ENCODE measurements around the gene ATP1B1.
"Not testable (repeated sequence)": the region's sequence is repeated elsewhere in the genome, so short reads cannot be mapped to it uniquely, and the experiment has no call there.

Gene ATP1B1

DNA sequence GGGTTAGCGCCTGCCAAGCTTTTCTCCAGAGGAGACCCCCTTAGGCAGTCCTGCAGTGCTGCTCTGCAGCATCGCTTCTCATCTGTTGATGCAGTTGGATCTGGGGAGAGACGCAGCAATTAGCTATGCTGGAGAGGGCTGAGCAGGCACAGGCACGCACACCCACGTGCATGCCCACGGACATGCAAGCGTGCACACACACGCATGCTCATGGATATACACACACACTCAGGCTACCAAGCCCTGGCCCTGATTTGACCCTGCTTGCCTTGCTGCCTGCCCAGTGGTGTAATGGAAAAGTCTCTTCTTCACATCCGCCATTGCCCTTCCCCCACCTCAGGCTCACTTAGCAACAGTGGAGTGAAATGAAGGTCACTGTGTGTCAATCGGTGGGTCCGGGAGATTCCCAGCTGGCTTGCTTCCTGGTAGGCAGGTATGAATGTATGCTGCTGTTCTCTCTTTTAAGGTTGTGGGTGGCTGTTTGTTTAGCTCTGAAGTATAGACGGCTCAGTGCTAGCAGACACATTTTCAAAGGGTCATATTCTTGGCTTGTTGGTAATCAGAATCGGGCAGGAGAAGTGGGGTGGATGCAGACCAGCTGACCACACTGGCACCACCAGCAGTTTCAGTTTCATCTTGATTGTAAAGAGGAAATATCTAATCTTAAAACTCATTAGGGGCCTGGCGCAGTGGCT lies 9.5 kb downstream of the ATP1B1 start:
- DNase-seq (ENCODE audit: low spot score), result no peak

DNA sequence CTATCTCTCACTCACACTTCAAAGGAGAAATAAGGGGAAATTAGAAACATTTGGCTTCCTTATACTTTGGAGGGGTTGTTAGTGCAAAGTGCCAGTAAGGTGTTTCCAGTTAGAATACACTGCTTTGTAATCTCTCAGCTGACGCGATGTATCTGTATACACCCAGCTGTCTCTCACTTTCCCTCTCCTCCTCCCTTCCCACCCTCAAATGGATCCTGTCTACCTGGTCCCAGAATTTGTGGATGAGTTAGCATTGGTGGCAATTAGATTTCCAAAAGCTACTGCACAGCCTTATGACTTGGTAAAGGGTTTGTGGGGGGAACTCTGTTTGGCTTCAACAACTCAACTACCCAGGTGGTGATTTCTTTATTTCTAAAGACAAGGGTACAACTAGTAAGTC lies 10.5 kb downstream of the ATP1B1 start:
- no peak for DNase-seq (ENCODE audit: low spot score)

DNA sequence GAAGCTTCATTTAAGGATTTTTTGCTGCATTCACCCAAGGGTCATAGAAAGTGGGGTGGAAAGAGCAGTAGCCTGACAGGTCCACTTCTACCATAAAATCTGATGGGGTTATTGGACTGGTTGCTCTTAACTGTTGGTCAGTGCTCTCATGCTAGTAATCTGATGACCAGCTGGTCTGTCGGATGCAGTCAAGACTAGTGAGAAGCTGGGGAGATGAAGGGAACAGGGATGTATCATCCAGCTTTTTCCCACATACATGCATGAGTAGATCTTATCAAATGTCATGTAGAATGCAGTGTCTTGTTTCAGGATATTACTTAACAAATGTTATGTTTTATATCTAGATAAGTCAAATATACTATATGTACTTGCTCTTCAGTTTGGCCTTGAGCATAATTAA lies 11.1 kb downstream of the ATP1B1 start:
- no peak for DNase-seq (ENCODE audit: low spot score)

DNA sequence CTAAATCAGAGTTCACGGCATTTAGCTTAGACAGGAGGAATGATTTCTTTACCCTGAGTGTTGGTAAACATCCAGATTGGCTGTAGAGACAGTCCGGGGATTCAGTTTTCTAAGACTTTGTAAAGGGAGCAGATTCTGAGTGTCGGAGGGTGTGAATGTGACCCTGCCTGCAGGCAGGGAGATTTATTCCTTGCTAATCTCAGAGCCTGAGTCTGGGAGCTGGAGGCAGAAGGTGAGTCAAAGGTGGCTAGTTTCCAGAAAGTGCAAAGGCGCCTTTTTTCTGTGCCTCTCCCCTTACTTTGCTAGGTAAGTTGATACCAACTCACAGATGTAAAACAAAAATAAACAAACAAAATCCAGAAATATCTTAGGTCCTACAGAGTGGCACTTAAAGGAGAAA lies 11.7 kb downstream of the ATP1B1 start:
- DNase-seq (ENCODE audit: low spot score), result no peak

DNA sequence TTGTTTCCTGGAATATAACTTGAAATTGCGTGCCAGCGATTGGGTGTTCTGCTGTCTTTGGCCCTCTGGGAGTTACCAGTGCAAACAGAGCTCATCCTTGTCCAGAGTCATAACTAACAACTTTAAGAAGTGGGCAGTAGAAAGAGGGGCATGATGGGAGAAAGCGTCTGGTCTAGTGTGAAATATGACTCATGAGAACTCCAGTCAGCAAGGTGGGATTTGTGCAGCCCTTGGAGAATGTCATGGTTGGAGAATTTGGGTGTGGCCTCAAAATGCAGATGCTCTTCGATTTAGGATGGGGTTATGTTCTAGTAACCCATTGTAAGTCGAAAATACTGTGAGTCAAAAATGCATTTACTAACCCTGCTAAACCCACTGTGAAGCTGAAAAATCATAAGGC lies 12.9 kb downstream of the ATP1B1 start:
- peak; percentile 49 for DNase-seq (ENCODE audit: low spot score)

DNA sequence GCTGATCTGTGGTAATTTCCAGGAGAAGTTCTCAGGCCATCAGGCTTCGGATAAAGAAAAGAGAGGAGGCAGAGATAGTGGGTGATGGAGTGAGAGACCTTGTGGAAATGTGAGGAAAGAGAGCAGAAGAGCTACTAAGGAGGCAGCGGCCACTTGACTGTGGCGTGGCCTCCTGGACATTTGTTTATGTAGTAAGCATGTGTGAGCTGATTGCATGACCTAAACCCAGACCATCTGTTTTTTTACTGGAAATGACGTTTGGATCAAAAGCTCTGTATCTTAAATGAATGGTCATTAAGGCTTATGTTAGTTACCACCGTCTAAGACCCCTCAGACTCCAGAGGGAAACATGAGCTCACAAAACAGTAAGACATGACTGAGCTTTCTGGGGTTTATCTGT lies 13.6 kb downstream of the ATP1B1 start:
- no peak for DNase-seq (ENCODE audit: low spot score)

DNA sequence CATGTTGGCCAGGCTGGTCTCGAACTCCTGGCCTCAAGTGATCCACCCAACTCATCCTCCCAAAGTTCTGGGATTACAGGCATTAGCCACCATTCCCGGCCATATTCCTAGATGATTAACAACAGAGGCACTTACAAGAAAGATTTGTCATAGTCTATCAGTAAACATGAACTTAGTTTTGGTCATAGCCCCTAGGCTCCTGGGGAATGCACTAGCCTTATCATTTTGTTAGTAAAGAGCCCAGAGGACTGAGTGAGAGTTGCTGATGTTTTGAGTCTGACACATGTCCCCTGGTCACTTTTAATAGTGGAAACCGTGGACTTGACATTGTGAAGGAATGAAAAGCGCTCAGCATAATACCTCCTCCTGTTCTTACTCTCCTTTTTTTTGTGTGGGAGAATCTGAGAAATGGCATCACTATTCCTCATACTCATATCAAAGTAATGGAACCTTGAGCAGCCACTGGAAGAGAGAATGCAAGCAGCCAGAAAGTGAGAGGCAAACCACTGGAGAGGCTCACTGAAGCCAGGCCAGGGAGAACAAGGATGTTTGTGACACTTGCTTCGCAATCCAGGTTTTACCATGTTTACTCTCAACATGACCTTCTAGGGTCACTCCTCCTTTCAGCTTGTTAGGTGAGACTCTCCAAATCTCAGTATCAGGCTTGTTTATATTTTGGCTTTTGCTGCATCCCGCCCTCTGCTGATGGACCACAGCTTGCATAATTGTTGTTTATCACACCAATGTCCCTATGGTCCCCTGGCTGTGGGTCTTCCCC lies 14.8 kb downstream of the ATP1B1 start:
- DNase-seq (ENCODE audit: low spot score), result no peak

DNA sequence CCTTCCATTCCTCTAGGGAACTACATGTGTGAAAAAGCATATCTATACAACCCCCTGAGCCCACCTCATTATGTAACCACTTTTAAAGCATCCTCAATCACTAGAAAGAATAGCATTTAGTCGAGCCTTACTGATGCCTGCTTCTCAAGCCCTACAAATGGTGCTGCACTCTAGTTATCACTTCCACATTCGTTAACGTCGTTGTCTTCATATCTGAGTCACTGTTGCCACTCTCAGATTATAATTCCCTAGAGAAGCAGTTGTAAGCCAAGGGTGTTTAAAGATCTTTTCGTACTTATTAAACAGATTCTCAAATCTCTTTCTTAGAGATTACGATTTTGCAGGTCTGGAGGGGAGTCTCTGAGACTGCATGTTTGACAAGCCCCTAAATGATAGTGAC lies 16.5 kb downstream of the ATP1B1 start:
- DNase-seq (ENCODE audit: low spot score), result no peak

DNA sequence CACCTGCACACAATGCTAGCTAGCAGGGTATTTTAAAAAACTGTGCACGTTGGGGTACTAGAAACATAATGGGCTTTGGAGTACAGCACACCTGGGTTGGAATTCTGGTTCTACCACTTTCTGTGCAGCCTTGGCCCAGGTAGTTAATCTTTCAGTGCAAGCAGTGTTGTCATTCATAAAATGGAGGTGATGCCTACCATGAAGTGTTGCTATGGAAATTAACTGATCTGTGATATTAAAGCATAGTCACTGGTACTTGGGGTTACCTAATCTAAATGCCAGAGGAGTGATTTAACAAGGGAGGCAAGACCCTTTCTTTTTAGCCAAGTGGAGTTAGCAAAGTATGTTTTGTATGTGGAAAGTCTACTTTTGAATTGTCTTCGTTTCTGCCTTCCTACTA lies 18.0 kb downstream of the ATP1B1 start:
- no peak for DNase-seq (ENCODE audit: low spot score)

DNA sequence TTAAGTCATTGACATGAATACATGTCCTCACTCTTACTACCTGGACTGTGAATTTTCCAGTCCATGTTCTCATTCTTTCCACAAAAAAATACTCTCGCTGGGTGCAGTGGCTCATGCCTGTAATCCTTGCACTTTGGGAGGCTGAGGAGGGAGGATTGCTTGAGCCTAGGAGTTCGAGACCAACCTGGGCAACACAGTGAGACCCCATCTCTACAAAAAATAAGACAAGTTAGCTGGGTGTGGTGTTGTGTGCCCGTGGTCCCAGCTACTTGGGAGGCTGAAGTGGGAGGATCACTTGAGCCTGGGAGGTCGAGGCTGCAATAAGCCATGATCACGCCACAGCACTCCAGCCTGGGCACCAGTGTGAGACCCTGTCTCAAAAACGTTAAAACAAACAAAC lies 19.1 kb downstream of the ATP1B1 start:
- DNase-seq (ENCODE audit: low spot score), result not testable (repeated sequence)

DNA sequence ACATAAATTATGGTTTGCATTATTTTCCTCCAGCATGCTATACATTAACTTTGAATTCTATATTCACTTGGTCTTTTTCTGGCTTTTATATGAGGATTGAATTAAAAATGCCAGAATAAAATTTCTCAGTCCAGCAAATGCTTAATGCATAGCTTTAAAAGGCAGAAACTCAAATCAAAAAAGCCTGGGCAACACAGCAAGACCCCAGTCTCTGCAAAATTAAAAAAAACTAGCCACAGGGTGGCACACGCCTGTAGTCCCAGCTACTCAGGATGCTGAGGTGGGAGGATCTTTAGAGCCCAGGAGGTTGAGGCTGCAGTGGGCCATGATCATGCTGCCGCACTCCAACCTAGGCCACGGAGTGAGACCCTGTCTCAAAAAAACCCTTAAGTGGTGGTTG lies 19.8 kb downstream of the ATP1B1 start:
- DNase-seq (ENCODE audit: low spot score), result no peak

DNA sequence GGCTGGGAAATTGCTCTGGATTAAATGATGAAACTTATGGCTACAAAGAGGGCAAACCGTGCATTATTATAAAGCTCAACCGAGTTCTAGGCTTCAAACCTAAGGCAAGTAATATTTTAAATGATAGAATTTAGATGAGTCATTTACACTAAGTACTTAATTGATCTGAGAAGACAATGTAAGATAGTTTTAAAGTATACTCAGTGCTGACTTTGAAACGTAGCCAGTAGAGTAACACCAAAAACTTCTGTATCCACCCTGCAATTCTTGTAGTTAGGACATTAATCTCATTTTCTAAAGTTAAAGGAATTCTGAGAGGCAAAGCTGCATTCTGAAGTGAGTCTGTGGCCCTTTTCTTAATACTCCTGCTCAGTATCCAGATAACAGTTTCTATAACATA lies 20.8 kb downstream of the ATP1B1 start:
- DNase-seq (ENCODE audit: low spot score), result no peak

DNA sequence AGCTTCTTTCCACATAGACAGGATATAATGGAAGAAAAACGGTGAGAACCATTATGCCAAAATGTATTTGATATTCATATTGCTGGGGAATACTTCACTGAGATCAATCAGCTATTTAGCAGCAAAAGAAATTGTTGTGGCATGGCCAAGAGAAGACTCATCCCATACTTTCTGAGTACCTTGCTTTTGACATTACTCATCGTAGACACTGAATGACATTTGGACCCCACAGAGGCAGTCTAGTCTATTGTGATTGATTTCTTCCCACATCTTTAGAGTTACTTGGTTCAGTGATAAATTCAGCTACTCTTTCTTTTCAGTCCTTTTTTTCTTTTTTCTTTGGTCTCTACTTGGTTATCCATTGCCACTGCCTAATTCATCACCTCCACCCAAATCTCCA lies 22.1 kb downstream of the ATP1B1 start:
- DNase-seq (ENCODE audit: low spot score), result no peak

DNA sequence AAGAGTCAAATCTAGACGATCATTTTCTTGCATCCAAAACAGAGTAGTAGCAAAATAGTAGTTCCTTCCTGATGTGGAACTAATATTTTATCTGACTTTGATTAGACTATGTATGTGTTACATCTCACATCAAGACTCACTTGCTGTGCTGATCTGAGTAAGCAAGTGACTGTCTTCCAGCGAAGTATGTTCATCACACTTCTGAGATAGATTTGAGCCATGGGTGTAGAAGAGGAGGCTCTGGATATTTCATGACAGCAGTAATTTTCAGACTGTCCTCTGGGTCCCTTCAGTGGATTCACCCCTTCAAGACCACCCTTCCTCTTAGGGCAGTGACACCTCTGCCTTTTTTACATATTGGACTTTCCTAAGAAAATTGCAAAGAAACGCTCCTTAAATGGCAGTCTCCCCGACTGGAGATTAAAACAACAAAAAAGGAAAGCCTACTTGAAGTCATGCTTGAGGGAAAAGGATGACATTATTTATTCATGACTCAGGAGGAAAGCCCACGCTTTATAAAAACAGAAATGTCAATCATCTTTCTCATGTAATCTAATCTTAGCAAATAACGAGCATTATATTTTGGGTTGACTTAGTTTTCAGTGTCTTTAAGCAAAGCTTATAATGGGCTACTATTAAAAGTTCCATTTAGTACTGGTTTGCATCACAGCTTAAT lies 22.8 kb downstream of the ATP1B1 start:
- no peak for DNase-seq (ENCODE audit: low spot score)

DNA sequence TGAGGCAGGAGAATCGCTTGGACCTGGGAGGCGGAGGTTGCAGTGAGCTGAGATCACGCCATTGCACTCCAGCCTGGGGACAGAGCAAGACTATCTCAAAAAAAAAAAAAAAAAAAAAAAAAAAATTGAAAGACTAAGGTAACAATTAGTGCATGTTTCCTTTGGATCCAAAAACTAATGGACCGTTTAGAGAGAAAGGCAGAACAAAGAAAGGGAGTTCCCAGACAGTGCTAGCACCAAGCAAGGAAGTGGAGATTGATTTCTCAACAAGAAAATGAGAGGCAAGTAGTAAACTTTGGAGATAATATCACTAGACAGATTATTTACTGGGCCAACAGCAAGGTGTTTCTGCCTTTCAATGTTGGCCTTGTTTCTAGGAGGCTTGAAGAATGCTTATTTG lies 24.2 kb downstream of the ATP1B1 start:
- DNase-seq (ENCODE audit: low spot score), result no peak

DNA sequence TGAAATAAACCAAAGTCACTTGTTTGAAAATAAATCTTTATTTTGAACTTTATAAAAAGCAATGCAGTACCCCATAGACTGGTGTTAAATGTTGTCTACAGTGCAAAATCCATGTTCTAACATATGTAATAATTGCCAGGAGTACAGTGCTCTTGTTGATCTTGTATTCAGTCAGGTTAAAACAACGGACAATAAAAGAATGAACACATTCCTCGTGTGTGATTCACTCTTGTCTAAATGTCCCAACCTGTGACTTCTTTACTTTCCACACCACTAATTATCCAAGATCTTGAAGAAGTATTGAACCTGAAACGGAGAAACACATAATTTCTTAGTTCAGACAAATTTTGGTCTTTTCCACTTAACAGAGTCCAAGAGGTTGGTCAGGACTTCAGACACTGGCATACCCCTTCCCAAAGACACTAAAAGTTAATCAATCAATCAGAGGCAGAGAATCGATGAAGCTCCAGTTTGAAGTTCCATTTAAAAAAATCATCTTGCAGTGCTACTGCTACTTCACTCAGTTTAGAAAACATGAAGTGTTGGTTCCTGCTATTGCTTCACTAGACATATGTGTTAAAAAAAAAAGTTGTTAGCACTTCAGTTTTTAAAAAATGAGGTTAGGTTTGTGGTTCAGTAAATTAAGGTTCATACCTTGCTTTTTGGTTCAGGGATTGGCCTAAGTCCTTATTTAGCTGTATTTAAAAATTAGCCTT lies 26.2 kb downstream of the ATP1B1 start:
- DNase-seq (ENCODE audit: low spot score), result no peak

DNA sequence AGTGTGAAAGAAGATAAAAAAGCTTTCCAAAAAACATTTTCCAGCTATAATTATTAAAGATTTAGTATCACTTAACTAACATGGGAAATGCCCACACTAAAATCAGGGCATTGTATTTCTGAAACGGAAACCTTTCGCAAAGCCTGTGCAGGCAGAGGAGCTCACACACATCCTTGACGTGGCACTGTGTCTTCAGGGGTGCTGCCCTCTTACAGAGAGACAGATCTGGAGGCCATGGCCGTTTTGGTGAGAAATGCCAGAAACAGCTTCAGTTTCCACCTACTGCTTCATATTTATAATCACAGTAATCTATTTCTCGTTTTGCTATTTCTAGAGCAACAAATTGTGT lies 26.7 kb downstream of the ATP1B1 start:
- DNase-seq (ENCODE audit: low spot score), result no peak

DNA sequence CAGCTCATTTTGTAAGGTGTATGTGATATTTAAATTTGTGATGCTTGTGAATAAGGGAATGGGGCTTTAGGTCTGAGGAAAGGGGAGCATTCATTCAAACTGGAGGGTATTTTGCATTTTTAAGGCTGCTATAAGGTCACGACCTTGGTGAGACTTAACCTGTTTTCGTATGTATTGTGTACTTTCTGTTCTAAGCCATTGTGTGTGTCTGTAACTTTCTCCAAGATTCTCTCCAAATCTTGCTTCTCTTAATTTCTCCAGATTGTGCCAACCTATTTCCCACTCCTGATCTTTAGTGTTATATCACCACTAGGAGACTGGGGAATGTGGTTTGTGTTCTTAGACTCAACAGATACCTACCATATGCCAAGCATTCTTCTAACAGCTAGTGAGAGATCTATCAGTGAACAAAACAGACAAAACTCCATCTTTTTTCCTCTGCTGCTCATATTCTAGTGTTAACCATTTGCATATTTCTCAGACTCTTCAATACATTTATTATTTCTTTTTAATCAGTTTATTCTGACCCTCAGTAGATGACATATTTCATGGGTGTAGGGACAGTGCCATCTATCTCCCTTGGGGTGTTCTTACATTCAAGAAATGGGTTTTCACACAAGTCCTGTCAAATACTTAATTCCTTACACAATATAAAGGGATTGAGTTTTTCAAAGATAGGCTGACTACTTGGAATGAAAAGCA lies 27.5 kb downstream of the ATP1B1 start:
- no peak for DNase-seq (ENCODE audit: low spot score)

DNA sequence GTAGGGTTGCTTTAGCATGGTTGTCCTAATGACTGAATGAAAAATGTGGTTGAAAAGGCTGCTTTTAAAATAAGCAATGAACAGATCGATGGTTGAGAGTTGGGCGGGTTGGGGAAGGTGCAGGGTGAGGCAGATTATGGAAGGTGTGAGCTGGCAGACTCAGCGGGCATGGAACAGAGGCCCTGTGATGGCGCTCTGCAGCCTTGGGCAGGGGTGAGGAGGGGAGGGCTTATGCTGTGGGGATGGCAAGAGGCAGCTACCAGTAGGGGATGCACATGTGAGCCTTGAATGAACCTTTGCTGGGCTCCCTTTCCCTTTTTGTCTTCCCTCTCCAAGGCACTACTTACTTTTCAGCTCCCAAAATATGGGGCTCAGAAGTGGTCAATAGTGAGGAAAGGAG lies 30.9 kb downstream of the ATP1B1 start:
- DNase-seq (ENCODE audit: low spot score), result no peak

DNA sequence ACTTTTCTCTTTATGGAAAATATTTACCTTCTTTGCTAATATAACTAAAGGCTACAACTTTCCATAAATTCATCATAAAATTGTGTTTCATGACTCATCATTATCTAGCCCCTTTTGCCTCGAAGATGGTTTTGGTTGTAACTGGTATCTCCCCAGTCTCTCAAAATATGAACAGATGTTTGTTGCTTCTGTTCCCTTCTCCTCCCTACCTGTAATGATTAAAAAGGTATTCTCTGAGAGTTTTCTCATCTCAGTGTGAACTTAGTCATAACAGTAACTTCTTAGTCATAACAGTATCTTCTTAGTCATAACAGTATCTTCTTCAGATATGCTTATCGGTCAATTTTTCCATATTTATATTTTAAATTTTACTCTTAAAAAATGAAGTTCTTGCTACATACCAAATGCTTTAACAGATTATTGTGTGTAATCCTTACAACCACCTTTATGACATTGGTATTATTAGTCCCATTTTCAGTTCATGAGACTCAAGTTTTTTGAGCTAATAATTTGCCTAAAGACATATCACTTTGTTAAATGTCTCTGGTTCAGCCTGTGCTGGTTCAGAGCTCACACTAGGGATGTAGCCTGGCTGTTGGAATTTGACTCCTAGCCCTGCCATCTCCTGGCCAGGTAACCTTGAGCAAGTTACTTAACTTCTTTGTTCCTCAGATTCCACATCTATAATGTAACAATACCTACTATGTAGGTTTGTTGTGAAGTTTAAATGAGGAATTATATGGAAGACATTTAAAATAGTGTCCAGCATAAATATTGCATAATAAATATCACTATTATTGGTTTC lies 32.6 kb downstream of the ATP1B1 start:
- no peak for DNase-seq (ENCODE audit: low spot score)

DNA sequence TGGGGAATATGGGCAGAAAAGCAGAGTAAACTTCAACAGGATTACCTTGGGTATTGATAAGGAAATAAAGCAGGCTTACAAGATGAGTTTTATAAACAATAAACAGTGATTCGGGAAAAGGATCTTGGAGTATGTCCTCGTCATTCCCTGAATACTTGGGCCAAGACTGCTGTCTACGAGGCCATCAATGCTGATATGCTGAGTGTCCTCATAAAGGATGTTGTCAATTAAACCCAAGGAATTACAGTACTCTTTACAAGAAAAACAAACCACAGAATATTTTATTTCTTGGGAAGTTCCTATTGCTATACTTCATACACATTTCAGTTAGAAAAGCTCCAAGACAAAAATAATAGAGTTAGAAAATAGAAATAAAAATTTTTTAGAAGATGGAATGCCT lies 34.9 kb downstream of the ATP1B1 start:
- DNase-seq (ENCODE audit: low spot score), result no peak
